ENCODE data around the gene ONECUT2.

GRCh38 chr18:57397440-57398132 lies 37.6 kb upstream of the ONECUT2 start:
- TF ChIP-seq MAX (IDR thresholded peaks at IDR 0.05) (no peak), CTCF (IDR thresholded peaks at IDR 0.05; ENCODE audit: low read depth, low read length, missing input control) (no peak), ATF3 (IDR thresholded peaks at IDR 0.05) (no peak), GABPA (IDR thresholded peaks at IDR 0.05 in 1 of 2, conservative IDR thresholded peaks at IDR 0.05 in 1 of 2) (no peak), SP1 (IDR thresholded peaks at IDR 0.05) (no peak), FOXA1 (IDR thresholded peaks at IDR 0.05) (no peak), EGR1 (IDR thresholded peaks at IDR 0.05; ENCODE audit: low read depth in 2 of 2) (no peak), HNF4A (conservative IDR thresholded peaks at IDR 0.05) (no peak), ZBTB33 (IDR thresholded peaks at IDR 0.05) (no peak), RAD21 (IDR thresholded peaks at IDR 0.05) (no peak), YY1 (IDR thresholded peaks at IDR 0.05) (no peak), REST (IDR thresholded peaks at IDR 0.05) (no peak)
